ACHN (cell line): ENCODE data around the gene AURKA.
"Not testable (repeated sequence)": the region's sequence is repeated elsewhere in the genome, so short reads cannot be mapped to it uniquely, and the experiment has no call there.

Experiments
- DNase-seq: peaks from one replicate; pipeline ENCODE4 v3.0.0-alpha.2; 2015
- in situ Hi-C: cut with HindIII; loops from 2 replicates; pipeline ENCODE4 v1.10.0; 2017; ENCODE audit warnings: low sequenced_read_pairs, low pct_ligation_motif_present, low pct_unique_long_range_greater_than_20kb

Gene AURKA

DNA sequence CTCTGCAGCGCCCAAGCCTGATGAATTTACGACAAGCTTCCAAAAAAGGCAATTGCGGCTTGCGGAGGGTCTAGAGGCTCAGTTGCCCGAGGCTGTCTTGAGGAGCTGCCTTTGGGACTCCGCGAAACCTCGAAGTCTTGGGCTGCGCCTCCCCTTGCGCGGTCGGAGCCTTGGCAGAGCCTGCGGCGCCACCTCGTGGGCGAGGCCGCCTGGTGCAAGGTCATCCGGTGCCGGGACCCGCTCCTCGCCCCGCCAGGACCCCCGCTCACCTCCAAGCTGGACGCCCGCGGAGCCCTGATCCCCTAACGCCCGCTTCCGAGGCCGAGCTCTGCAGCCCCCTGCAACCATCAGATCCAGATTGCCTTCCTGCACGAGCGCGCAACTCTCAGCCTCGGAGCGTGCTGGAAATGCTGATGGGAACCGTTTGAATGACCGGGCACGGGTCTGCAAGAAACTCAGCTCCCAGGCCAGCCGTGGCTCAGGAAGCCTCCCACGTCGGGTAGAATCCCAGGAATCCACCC, 48.1 kb downstream of the AURKA start:
- DNase-seq, result peak; percentile 12
- in situ Hi-C loops, result no loop called here

DNA sequence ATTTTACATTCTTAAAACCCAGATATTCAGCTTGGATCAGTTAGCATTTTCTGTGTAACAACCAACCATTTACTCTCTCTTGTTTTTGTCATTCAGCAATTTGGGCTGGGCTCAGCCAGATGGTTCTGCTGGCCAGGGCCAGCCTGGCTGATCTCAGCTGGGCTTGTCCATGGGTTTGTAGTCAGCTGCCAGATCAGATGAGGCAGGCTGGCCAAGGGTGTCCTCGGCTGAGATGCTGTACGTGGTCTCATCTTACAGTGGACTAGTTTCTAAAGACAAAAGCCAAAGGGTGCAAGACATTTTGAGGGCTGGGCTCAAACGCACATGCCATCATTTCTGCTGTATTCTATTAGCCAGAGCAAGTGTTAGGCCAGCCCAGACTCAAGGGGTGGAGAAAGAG, 49.2 kb downstream of the AURKA start:
- no peak for DNase-seq
- in situ Hi-C loops, result no loop called here

DNA sequence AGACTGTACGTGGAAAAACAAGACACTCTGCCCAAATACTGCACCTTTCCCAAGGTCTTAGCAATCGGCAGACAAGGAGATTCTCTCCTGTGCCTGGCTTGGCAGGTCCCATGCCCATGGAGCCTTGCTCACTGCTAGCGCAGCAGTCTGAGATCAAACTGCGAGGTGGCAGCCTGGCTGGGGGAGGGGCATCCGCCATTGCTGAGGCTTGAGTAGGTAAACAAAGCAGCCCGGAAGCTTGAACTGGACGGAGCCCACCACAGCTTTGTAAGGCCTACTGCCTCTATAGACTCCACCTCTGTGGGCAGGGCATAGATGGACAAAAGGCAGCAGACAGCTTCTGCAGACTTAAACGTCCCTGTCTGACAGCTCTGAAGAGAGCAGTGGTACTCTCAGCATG, 55.3 kb downstream of the AURKA start:
- DNase-seq, in situ Hi-C loops: not testable (repeated sequence)

DNA sequence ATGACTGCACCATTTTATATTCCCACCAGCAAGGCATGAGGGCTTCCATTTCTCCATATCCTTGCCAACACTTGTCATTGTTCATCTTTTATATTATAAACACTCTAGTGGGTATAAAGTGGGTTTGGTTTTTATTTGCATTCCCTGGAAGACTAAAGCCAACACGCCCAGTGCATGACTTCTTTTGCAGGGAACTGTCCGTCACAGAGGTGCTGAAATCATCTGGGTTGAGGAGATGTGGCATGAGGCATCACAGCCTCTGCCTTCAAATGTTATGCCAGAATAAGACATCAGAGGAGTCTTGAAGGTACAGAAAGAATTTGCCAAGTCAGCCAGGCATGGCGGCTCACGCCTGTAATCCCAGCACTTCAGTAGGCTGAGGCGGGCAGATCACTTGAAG, 63.2 kb downstream of the AURKA start:
- in situ Hi-C loops, result no loop called here
- DNase-seq, result peak; percentile 30

DNA sequence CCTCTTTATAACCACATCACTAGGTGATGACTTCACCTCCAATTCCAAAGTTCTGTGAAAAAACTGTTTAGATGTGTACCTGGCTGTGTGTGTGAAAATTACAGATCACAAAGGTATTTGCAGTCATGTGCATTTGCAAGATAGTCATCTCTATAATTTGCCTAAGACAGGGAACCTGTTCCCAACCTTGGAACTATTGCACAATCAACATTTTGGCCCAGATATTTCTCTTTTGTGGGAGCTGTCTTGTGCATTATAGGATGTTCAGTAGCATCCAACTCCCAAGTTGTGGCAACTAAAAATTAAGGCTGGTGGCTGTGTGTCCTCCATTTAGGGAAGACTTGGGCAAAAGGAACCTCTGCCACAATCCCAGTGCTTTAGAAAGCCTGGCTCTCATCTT, 67.2 kb downstream of the AURKA start:
- in situ Hi-C loops, result no loop called here
- no peak for DNase-seq

DNA sequence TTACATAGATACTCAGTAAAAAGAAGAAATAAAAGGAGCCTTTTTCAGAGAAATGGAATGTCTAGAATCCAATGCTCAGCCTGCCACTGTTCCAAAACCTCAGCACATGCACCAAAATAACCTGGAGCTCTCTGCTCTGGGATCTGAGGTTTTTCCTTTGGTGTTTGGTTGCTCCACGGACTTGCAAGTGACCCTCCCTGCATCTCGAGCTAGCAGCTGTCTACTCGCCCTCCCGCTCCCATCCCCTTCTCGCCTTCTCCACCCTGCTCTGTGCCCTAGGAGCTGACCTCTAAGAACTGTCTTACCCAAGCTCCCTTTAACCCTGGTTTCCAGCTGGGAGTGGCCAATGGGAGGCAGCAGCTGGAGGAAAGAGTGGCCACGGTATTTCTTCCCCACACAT, 68.4 kb downstream of the AURKA start:
- in situ Hi-C loops, result no loop called here
- DNase-seq, result no peak

DNA sequence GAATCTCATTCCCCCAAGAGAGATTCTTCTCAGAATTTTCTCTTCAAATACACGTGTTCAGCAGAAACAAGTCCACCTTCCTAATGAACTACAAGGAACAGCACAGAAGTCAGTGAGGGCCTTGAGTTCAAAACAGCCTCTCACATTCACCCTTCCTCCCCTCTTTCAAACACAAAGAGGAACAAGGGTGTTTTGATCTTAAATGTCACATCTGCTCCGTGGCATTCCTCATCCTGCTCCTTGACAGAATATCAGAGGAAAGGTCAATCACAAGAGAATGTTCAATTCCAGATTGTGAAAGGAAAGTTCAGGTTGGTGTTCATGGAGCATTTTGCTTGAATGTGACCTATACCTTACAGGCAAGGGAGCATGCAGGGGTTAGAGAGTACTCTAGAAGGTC, 68.8 kb downstream of the AURKA start:
- no peak for DNase-seq

DNA sequence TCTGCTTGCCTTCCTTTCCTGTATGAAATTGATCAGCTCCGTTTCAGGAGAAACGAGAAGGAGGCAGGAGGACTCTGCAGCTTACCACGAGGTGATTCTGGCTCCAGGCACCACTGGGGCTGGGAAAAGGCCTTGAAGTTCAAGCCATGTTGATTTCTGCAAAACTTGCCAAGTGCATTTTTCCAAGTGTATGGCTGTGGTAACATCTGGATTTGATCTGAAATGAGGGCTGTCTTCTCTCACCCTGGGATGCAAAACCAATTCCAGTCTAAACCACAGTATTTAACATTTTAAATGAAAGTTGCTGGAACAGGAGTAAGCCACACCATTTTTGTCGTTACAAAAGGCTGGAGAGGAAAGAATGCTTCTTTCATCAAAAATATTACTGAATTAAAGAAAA, 69.3 kb downstream of the AURKA start:
- no peak for DNase-seq
- in situ Hi-C loops, result no loop called here

More for the DNA sequence above, 68.8 kb downstream of the AURKA start:
- in situ Hi-C loops, result no loop called here
